ENCODE results near the gene STOX1. TPM values are rescaled to one million over a fixed set of nuclear protein-coding genes. Genes with fewer than 3 reads are reported as not detected.
A peak's percentile ranks its signal among the peaks of the same experiment; 100 is the strongest.
"Not testable (repeated sequence)": the region's sequence is repeated elsewhere in the genome, so short reads cannot be mapped to it uniquely, and the experiment has no call there.

The STOX1 gene
- total RNA-seq, 1 experiment from 2014 or later, result 1.9 TPM

DNA sequence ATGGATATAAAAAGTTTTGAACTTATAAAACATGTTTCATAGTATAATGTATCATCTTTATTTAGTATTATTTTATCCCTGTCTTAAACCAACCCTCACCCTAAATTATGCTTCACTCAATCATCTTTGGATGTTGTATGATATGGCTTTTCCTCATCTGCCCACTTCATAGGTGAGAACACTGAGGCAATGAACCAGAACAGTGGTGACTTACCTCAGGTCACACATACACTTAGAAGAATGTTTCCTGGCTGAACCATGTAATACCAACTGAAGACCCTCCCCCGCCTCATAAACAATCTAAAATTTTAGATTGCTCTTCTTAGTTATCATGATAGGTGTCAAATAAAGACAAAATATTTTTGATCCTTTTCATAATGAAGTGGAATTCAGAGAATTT, 22.6 kb upstream of the STOX1 start (continued):
- TF ChIP-seq CBFB (CRISPR knock-in tag; IDR thresholded peaks at IDR 0.05; ENCODE audit: low read depth), result no peak
- no peak for TF ChIP-seq FOXJ3 (CRISPR knock-in tag; IDR thresholded peaks at IDR 0.05; ENCODE audit: borderline replicate concordance)
- TF ChIP-seq, protein P1, sequence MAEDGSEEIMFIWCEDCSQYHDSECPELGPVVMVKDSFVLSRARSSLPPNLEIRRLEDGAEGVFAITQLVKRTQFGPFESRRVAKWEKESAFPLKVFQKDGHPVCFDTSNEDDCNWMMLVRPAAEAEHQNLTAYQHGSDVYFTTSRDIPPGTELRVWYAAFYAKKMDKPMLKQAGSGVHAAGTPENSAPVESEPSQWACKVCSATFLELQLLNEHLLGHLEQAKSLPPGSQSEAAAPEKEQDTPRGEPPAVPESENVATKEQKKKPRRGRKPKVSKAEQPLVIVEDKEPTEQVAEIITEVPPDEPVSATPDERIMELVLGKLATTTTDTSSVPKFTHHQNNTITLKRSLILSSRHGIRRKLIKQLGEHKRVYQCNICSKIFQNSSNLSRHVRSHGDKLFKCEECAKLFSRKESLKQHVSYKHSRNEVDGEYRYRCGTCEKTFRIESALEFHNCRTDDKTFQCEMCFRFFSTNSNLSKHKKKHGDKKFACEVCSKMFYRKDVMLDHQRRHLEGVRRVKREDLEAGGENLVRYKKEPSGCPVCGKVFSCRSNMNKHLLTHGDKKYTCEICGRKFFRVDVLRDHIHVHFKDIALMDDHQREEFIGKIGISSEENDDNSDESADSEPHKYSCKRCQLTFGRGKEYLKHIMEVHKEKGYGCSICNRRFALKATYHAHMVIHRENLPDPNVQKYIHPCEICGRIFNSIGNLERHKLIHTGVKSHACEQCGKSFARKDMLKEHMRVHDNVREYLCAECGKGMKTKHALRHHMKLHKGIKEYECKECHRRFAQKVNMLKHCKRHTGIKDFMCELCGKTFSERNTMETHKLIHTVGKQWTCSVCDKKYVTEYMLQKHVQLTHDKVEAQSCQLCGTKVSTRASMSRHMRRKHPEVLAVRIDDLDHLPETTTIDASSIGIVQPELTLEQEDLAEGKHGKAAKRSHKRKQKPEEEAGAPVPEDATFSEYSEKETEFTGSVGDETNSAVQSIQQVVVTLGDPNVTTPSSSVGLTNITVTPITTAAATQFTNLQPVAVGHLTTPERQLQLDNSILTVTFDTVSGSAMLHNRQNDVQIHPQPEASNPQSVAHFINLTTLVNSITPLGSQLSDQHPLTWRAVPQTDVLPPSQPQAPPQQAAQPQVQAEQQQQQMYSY (CRISPR knock-in tag; IDR thresholded peaks at IDR 0.05), result no peak
- TF ChIP-seq TEAD4 (CRISPR knock-in tag; IDR thresholded peaks at IDR 0.05), result no peak

DNA sequence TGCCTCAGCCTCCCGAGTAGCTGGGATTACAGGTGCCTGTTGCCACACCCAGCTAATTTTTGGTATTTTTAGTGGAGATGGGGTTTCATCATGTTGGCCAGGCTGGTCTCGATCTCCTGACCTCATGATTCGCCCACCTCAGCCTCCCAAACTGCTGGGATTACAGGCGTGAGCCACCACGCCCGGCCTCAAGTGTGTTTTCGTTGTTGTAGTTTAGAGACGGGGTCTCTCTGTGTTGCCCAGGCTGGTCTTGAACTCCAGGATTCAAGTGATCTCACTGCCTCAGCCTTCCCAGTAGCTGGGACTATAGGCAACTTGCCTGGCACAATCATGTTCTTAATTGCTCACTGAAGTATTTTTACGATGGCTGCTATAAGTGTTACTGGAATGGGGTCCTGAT, 16.5 kb upstream of the STOX1 start:
- CTCF ChIA-PET; H3K9me3 Mint-ChIP-seq; POLR2A ChIA-PET; ATAC-seq; H3K4me3 Mint-ChIP-seq; H3K36me3 Mint-ChIP-seq; DNase-seq (ENCODE audit: low spot score); H3K27me3 Mint-ChIP-seq (ENCODE audit: low read depth); H3K27ac Mint-ChIP-seq; H3K4me1 Mint-ChIP-seq: not testable (repeated sequence)
- peak; percentile 31; the same call in 1 of the 2 replicates for TF ChIP-seq ZNF121 (CRISPR knock-in tag; IDR thresholded peaks at IDR 0.05)

DNA sequence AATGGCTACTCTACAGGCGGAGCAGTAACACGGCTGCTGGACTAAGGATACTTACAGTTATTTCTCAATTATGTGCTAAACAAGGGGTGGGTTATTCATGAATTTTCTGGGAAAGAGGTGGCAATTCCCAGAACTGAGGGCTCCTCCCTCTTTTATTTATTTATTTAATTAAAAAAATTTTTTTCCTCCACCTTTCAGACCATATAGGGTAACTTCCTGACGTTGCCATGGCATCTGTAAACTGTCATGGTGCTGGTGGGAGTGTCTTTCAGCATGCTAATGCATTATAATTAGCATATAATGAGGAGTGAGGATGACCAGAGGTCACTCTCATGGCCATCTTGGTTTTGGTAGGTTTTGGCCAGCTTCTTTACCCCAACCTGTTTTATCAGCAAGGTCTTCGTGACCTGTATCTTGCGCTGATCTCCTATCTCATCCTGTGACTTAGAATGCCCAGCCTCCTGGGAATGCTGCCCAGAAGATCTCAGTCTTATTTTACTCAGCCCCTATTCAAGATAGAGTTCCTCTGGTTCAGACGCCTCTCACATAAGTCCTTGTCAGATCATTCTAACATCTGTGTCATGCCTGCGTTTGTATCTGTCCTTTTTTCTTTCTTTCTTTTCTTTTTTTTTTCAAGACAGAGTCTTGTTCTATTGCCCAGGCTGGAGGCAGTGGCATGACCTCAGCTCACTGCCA, 15.9 kb upstream of the STOX1 start:
- Mint-ChIP-seq H3K4me1 (peaks cover 3% of the 10 kb centered on the region; the same call in 1 of the 2 replicates), H3K9me3 (no peaks in the 10 kb centered on the region), H3K27ac (no peak overlapping the region), H3K27me3 (ENCODE audit: low read depth) (no peaks in the 10 kb centered on the region), H3K36me3 (no peaks in the 10 kb centered on the region), H3K4me3 (no peak overlapping the region)
- POLR2A ChIA-PET, result no interaction called here
- DNase-seq (ENCODE audit: low spot score) (no peak), ATAC-seq (no peak)
- CTCF ChIA-PET, result no interaction called here
- TF ChIP-seq, protein P2, sequence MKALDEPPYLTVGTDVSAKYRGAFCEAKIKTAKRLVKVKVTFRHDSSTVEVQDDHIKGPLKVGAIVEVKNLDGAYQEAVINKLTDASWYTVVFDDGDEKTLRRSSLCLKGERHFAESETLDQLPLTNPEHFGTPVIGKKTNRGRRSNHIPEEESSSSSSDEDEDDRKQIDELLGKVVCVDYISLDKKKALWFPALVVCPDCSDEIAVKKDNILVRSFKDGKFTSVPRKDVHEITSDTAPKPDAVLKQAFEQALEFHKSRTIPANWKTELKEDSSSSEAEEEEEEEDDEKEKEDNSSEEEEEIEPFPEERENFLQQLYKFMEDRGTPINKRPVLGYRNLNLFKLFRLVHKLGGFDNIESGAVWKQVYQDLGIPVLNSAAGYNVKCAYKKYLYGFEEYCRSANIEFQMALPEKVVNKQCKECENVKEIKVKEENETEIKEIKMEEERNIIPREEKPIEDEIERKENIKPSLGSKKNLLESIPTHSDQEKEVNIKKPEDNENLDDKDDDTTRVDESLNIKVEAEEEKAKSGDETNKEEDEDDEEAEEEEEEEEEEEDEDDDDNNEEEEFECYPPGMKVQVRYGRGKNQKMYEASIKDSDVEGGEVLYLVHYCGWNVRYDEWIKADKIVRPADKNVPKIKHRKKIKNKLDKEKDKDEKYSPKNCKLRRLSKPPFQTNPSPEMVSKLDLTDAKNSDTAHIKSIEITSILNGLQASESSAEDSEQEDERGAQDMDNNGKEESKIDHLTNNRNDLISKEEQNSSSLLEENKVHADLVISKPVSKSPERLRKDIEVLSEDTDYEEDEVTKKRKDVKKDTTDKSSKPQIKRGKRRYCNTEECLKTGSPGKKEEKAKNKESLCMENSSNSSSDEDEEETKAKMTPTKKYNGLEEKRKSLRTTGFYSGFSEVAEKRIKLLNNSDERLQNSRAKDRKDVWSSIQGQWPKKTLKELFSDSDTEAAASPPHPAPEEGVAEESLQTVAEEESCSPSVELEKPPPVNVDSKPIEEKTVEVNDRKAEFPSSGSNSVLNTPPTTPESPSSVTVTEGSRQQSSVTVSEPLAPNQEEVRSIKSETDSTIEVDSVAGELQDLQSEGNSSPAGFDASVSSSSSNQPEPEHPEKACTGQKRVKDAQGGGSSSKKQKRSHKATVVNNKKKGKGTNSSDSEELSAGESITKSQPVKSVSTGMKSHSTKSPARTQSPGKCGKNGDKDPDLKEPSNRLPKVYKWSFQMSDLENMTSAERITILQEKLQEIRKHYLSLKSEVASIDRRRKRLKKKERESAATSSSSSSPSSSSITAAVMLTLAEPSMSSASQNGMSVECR (CRISPR knock-in tag; IDR thresholded peaks at IDR 0.05; ENCODE audit: borderline replicate concordance), result no peak

DNA sequence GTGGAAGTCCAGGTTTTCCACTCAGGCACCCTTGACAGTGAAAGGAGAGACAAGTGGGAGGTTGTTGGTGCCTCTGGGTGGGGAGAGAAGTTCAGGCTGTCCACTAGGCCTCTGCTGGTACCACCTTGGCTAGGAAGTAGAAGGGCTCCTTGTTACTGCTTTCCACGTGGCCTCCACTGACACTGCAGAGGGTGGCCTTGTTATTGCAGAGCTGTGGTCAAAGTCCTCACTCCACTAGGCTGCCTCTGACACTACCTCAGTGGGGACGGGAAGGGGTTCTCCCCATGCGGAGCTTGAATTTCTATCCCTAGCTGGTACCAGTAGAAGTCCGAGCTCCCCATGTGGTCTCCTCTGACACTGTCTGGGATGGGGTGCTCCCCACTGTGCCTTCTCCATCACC, 14.9 kb upstream of the STOX1 start:
- no peak for DNase-seq (ENCODE audit: low spot score)
- H3K27ac Mint-ChIP-seq, result no peak overlapping the region
- TF ChIP-seq, protein P3, sequence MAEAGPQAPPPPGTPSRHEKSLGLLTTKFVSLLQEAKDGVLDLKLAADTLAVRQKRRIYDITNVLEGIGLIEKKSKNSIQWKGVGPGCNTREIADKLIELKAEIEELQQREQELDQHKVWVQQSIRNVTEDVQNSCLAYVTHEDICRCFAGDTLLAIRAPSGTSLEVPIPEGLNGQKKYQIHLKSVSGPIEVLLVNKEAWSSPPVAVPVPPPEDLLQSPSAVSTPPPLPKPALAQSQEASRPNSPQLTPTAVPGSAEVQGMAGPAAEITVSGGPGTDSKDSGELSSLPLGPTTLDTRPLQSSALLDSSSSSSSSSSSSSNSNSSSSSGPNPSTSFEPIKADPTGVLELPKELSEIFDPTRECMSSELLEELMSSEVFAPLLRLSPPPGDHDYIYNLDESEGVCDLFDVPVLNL (CRISPR knock-in tag; IDR thresholded peaks at IDR 0.05; ENCODE audit: borderline replicate concordance, low read depth), result no peak
- TF ChIP-seq ZNF138 (CRISPR knock-in tag; conservative IDR thresholded peaks at IDR 0.05) (no peak), ZNF317 (CRISPR knock-in tag; IDR thresholded peaks at IDR 0.05; ENCODE audit: borderline replicate concordance, low read depth) (no peak), NFATC4 (CRISPR knock-in tag; IDR thresholded peaks at IDR 0.05) (no peak), ZNF232 (CRISPR knock-in tag; IDR thresholded peaks at IDR 0.05) (no peak), SP1 (CRISPR knock-in tag; conservative IDR thresholded peaks at IDR 0.05) (no peak)
- TF ChIP-seq, protein P4, sequence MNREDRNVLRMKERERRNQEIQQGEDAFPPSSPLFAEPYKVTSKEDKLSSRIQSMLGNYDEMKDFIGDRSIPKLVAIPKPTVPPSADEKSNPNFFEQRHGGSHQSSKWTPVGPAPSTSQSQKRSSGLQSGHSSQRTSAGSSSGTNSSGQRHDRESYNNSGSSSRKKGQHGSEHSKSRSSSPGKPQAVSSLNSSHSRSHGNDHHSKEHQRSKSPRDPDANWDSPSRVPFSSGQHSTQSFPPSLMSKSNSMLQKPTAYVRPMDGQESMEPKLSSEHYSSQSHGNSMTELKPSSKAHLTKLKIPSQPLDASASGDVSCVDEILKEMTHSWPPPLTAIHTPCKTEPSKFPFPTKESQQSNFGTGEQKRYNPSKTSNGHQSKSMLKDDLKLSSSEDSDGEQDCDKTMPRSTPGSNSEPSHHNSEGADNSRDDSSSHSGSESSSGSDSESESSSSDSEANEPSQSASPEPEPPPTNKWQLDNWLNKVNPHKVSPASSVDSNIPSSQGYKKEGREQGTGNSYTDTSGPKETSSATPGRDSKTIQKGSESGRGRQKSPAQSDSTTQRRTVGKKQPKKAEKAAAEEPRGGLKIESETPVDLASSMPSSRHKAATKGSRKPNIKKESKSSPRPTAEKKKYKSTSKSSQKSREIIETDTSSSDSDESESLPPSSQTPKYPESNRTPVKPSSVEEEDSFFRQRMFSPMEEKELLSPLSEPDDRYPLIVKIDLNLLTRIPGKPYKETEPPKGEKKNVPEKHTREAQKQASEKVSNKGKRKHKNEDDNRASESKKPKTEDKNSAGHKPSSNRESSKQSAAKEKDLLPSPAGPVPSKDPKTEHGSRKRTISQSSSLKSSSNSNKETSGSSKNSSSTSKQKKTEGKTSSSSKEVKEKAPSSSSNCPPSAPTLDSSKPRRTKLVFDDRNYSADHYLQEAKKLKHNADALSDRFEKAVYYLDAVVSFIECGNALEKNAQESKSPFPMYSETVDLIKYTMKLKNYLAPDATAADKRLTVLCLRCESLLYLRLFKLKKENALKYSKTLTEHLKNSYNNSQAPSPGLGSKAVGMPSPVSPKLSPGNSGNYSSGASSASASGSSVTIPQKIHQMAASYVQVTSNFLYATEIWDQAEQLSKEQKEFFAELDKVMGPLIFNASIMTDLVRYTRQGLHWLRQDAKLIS (CRISPR knock-in tag; IDR thresholded peaks at IDR 0.05; ENCODE audit: borderline replicate concordance), result no peak
- ATAC-seq, result no peak
- ChIA-PET CTCF (no interaction called here), POLR2A (interaction anchor here (0.6 kb wide), 1 partner anchor 24 kb away, joined by 5 read pairs; no protein-coding TSS in a partner anchor)
- H3K9me3 Mint-ChIP-seq, result no peaks in the 10 kb centered on the region
- peaks cover 3% of the 10 kb centered on the region; the same call in 1 of the 2 replicates for H3K4me1 Mint-ChIP-seq
- no peak overlapping the region for H3K4me3 Mint-ChIP-seq
- H3K27me3 Mint-ChIP-seq (ENCODE audit: low read depth), result no peaks in the 10 kb centered on the region
- H3K36me3 Mint-ChIP-seq, result no peaks in the 10 kb centered on the region

Data from WTC11 (cell line).